Skeletal muscle cell (primary cell): ENCODE results near the gene RPS6KA1.
"Not testable (repeated sequence)": the region's sequence is repeated elsewhere in the genome, so short reads cannot be mapped to it uniquely, and the experiment has no call there.

Experiments
- DNase-seq: peaks from one replicate; pipeline ENCODE4 v3.0.0-alpha.2; 2010; ENCODE audit warnings: low read depth
- H3K4me3 ChIP-seq: 2 replicates; pipeline ENCODE4 v1.5.1; 2011; ENCODE audit warnings: low read depth, mild to moderate bottlenecking, control low read depth, low read length, moderate library complexity

RPS6KA1 gene

DNA sequence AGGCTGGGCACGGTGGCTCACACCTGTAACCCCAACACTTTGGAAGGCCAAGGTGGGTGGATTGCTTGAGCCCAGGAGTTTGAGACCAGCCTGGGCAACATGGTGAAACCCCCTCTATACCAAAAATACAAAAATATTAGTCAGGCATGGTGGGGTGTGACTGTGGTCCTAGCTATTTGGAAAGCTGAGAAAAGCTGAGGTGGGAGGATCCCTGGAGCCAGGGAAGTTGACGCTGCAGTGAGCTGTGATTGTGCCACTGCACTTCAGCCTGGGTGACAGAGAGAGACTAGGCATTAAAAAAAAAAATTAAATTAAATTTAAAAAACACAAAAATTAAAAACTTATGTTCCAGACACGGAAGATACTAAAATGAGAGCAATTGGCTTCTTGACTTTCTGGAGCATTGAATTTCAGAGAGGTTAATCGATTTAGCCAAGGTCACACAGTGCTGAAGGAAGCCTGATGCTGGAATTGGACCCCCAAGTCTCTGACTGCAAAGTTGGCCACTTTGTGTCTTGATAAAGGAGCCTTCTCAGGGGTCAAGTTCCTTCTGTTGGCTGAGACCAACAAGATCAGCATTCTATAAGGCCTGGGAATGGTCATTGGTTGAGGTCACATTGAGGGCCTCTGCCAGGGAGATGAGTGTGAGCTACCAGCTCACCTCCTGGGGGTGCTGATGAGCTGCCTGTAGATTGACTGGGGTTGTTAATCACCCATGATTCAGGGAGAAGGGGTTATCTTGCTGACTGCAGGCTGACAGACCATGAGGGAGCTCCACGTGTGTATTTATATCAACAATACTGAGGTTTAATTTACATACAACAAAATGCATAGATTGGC is 54.3 kb downstream of the RPS6KA1 start:
- no peak for DNase-seq
- H3K4me3 ChIP-seq, result no peak overlapping the region

DNA sequence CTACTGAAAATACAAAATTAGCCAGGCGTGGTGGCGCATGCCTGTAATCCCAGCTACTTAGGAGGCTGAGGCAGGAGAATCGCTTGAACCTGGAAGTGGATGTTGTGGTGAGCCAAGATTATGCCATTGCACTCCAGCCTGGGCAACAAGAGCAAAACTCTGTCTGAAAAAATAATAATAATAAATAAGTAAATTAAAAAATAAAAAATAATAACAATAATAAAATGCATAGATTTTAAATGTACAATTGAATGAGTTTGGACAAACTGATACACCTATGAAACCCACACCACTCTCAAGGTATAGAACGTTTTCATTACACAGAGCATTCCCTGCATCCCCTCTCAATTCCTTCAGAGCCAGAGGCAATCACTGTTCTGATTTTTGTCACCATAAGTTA is 55.0 kb downstream of the RPS6KA1 start:
- DNase-seq, H3K4me3 ChIP-seq: not testable (repeated sequence)

DNA sequence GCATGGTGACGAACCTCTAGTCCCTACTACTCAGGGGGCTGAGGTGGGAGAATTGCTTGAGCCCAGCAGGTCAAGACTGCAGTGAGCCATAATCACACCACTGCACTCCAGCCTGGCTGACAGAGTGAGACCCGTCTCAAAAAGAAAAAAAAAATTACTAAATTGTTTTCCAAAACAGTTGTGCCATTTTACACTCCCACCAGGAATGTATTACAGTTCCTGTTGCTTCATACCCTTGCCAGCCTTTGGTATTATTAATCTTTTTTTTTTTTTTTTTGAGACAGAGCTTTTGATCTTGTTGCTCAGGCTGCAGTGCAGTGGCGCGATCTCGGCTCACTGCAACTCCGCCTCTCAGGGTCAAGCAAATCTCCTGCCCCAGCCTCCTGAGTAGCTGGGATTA is 55.9 kb downstream of the RPS6KA1 start:
- no peak overlapping the region for H3K4me3 ChIP-seq
- DNase-seq, result no peak

DNA sequence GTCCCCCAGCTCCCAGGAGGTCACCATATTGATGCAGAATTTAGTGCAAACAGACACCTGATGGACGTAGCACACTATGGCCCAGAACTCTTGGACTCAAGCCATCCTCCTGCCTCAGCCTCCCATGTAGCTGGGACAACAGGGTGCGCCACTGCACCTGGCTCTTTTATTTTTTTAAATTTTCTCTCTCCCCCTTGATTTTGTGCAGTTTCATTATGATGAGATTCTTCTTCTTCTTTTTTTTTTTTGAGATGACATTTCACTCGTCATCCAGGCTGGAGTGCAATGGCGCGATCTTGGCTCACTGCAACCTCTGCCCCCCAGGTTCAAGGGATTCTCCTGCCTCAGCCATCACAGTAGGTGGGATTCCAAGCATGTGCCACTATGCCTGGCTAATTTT is 63.8 kb downstream of the RPS6KA1 start:
- H3K4me3 ChIP-seq, result no peak overlapping the region

DNA sequence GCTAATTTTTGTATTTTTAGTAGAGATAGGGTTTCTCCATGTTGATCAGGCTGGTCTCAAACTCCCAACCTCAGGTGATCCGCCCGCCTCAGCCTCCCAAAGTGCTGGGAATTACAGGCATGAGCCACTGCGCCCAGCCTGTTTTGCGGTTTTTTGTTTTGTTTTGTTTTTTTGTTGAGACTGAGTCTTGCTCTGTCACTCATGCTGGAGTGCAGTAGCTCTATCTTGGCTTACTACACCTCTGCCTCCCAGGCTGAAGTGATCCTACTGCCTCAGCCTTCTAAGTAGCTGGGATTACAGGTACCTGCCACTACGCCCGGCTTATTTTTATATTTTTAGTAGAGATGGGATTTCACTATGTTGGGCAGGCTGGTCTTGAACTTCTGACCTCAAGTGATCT is 65.0 kb downstream of the RPS6KA1 start:
- not testable (repeated sequence) for H3K4me3 ChIP-seq, DNase-seq

More for the DNA sequence above, 63.8 kb downstream of the RPS6KA1 start:
- DNase-seq, result no peak

DNA sequence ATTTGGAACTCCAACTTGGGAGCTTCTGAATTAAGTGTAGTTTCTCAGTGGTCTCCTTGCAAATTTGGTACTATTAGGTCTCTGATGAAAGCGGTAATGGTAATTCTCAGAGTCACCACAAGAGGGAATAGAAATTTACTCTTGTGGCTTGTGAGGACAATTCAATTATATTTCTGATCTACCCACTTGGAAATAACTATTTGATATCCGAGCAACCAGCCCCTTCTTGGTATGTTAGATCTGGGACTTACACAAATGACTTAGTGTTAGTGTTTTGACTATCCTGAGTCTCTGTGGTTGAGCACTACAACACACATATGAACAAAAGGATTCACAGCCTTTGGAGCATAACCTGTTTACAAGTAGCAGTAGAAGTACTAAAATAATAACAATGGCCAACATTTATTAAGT is 68.1 kb downstream of the RPS6KA1 start:
- no peak overlapping the region for H3K4me3 ChIP-seq
- DNase-seq, result no peak

DNA sequence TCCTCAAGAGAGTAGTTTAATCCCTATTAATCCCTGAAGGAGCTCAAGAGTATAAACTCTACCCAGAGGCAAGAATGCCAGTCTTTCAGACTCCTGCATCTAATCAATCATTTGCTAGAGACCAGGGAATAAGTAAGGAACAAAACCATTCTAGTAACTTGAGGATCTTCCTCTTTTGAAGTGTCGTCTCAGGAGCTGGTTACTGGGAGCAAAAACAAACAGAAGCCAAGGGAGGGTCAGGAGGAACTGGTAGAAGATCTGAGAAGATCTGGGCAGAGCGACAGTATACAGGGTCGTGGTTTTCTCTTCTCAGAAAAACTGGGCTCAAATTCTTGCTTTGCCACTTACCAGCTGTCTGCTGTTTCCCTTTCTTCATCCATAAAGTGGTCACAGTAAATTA is 69.3 kb downstream of the RPS6KA1 start:
- no peak overlapping the region for H3K4me3 ChIP-seq
- DNase-seq, result no peak

DNA sequence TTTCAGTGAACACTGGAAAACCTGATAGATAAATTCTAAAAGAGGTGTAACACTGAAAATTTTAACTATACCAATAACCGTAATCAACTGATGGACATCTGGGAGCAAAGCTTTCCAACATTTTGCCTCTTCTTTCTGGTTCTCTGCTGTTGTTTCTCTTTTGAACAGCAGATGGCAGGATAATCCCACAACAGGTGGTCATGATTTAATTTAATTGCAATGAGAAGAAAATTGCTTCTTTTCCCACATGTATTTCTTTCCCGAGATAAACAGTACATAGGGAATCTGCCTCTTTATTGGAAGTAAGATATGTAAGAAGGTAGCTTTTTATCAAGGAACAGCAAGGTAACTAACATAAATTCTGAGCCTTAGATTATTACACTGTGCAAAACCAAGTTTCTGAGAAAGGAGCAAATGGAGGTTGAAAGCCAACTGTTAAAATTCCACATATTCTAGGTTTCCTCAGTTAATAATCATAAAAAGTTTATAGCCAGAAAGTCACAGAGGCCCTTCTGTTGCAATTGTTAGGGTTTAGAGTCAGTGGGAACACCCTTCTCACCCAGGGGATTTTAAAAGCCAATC is 72.9 kb downstream of the RPS6KA1 start:
- no peak overlapping the region for H3K4me3 ChIP-seq
- no peak for DNase-seq

DNA sequence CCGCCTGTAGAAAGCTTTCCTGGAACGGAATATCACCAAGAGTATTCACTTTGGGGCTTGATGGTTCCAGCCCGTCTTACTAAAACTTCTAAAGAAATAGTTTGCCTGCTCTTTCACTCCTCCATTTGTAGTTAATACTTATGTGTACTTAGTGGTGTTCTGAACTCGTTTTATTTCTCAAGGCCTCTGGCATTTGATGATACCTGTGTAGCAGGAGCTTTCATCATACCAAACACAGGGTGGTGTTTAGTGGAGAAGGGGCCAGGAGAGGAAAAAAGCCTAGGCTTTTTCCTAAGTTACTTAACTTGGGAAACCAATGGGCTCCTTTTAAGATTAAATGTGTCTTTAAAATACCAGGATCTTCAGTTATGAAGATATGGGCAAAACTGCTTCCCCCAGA is 74.3 kb downstream of the RPS6KA1 start:
- H3K4me3 ChIP-seq, result no peak overlapping the region
- no peak for DNase-seq

DNA sequence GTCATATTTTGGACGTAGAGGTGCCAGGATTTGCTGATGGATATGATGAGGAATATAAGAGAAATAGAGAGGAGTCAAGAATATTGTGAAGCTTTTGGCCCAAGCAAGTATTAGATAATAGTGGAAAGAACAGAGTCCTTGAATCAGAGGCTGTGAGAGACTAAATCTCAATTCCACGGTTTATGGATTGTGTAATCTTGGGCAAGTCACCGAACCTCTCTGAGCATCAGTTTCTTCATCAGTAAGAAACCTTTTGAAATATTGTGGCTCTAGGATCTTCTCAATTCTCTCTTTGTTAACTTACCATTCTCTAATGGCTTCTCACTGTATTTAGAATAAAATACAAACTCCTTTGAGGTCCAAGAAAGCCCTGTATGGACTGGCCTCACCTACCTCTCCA is 77.6 kb downstream of the RPS6KA1 start:
- DNase-seq, result no peak
- H3K4me3 ChIP-seq, result no peak overlapping the region

DNA sequence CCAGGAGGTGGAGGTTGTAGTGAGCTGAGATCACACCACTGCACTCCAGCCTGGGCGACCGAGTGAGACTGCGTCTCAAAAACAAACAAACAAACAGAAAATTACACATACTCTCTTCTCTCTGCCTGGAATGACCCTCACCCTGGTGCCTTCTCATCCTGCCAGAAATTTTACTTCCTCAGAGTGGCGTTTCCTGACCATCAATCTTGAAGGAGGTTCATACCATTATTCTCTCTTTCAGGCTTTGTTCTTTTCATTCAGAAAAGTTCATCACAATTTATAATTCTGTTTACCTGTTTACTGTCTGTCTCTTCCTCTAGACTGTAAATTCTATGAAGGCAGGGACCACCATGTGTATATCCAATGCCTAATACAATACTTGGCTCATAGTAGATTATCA is 79.3 kb downstream of the RPS6KA1 start:
- no peak for DNase-seq
- H3K4me3 ChIP-seq, result no peak overlapping the region

DNA sequence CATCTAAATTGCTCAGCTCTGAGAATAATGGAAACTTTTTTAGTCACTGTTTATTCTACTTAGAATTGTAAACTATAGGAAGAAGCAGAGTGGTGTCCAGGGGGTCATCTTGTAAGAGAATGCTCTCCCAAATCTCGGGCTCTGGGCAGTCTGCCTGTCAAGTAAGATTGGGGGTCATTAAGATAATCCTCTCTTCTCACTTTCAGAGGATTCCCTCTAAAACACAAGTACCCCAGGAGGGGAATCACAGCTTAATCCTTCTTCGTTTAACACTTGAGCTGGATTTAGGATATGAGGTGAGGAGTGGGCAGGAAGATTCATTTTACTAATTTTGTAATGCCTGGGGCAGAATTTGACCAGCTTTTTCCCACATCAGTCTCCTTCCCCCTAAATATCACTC is 81.2 kb downstream of the RPS6KA1 start:
- DNase-seq, result no peak
- H3K4me3 ChIP-seq, result no peak overlapping the region

DNA sequence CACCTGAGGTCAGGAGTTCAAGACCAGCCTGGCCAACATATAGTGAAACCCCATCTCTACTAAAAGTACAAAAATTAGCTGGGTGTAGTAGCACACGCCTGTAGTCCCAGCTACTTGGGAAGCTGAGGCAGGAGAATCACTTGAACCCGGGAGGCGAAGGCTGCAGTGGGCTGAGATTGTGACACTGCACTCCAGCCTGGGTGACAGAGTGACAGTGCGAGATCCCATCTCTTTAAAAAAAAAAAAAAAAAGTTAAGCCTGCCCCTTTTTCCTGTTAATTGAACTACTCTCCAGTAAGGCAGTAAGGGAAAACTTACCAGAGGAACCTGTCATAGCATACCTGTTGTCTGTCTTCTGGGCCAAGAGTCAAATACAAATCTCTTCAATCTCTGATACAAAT is 83.1 kb downstream of the RPS6KA1 start:
- H3K4me3 ChIP-seq, DNase-seq: not testable (repeated sequence)

DNA sequence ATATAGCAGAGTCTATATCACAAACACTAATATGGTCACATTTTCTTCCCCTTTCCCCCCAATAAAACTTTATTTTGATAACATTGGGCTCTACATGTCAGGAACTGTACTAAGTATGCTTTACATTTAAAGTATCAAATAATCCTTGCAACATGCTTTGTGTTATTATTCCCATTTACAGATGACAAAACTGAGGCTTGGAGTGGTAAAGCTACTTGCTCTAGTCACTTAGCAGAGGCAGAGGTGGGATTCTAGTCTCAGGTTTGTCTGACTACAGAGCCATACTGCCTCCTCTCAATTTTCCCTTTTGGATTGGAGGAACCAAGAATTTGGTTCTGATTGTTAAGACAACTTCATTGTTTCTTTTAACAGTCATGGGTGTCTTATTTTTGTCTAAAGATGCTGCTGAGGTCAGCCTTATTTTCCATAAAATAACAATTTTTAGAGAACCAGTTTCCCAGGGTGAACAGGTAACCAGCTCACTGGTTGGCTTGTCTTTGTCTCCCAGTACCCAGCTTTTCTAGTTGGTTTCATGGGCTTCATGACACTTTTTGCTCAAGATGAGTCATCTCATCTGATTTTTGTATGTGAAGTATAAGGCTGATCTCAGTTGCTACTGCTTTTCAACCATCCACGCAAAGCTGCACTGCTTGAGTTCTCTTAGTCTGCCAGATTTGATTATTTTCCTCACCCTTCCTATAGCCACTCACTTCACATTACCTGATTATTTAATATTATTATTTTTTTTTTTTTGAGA is 85.3 kb downstream of the RPS6KA1 start:
- DNase-seq, result no peak
- no peak overlapping the region for H3K4me3 ChIP-seq

DNA sequence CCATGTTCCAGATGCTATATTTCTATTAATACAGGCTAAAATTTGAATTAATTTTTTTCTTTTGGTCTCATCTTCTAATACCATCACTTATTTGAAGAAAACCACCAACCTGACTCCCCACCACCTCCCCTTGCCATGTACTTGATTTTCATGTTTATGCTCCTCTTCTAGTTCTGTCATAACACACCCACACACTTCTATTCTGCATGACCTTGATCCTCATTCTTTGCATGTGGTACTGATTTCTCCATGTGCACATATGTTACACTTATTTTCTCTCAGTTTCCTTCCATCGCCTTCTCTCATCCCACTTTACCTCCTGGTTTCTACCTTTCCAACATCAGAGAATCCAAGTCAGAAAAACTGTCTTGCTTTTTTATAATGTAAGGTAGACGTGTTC is 87.3 kb downstream of the RPS6KA1 start:
- no peak for DNase-seq
- no peak overlapping the region for H3K4me3 ChIP-seq

DNA sequence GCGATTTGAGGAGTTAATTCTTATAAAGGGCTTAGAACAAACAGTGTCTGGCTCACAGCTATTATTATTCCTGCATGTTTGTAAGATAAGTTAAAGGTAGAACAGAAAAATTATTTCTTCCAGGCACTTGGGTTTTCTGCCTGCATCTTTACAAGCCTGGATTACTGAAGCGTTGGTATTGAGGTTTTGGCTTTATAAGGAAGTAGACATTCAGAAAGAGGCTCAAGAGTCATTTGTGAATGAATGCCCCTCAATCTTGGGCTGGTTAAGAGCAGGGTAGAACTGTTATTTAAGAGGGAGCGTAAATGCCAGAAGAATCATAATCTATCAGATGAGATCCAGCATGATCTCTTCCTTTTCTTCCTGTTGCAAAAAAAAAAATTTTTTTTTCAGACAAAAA is 89.0 kb downstream of the RPS6KA1 start:
- no peak overlapping the region for H3K4me3 ChIP-seq

More for the DNA sequence above, 89.0 kb downstream of the RPS6KA1 start:
- DNase-seq, result no peak
